ENCODE results near the gene FBLL1.

GRCh38 chr5:168562279-168562678, 33.2 kb downstream of the FBLL1 start:
- TF ChIP-seq CTCF (optimal IDR thresholded peaks at IDR 0.05 in 1 of 3, IDR thresholded peaks at IDR 0.05 in 1 of 3, conservative IDR thresholded peaks at IDR 0.05 in 1 of 3; ENCODE audit: extremely low read depth in 1 of 3, insufficient read depth in 2 of 3, low read length in 3 of 3), result no peak
- no peak for TF ChIP-seq EZH2 (IDR thresholded peaks at IDR 0.05; ENCODE audit: low read length)

Data from keratinocyte (primary cell).